LNCAP (cell line): ENCODE data around the gene TLE2.

Source experiments
- TF ChIP-seq, protein P1 (sequence below): fragments of 450-650 bp; IDR thresholded peaks from 2 replicates; pipeline ENCODE4 v1.5.1; 2017; ENCODE audit warnings: mild to moderate bottlenecking

Gene TLE2

DNA sequence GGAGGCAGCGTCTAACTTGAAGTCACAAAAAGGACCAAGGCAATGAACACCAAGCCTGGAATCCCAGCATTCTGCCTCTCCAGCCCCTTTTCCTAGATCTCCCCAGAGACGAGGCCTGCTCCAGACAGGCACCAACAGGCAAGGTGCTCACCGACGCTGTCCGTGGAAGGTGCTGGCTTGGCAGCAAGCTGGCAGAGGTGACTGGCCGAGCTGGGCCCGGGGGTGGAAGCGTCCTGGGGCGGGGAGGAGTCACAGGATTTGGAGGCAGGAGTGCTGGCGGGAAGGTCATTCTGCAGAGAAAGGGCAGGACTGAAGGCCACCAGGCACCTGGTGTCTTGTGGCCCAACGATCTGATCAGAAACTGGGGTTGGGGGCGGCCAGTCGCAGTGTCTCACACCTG is 18.2 kb downstream of the TLE2 start:
- TF ChIP-seq, protein P1, sequence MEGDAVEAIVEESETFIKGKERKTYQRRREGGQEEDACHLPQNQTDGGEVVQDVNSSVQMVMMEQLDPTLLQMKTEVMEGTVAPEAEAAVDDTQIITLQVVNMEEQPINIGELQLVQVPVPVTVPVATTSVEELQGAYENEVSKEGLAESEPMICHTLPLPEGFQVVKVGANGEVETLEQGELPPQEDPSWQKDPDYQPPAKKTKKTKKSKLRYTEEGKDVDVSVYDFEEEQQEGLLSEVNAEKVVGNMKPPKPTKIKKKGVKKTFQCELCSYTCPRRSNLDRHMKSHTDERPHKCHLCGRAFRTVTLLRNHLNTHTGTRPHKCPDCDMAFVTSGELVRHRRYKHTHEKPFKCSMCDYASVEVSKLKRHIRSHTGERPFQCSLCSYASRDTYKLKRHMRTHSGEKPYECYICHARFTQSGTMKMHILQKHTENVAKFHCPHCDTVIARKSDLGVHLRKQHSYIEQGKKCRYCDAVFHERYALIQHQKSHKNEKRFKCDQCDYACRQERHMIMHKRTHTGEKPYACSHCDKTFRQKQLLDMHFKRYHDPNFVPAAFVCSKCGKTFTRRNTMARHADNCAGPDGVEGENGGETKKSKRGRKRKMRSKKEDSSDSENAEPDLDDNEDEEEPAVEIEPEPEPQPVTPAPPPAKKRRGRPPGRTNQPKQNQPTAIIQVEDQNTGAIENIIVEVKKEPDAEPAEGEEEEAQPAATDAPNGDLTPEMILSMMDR: no peak

DNA sequence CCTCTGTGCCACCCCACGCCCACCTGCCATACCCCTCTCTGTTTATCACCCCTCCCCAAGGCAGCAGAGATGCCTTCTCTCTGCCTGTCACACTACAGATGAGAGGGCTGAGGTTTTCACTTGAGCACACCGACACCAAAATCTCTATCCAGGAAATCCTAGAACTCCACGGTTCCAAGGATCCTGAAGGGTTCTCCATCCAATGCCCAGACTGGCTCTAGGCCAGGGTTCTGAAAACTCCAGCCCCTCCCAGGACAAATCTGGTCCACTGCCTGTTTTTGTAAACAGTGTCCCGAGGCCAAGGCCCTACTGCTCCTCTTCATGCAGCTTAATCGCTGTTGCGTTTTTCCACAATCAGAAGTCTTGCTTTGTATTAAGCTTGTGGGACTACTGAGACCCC is 20.1 kb downstream of the TLE2 start:
- TF ChIP-seq, protein P1: no peak

DNA sequence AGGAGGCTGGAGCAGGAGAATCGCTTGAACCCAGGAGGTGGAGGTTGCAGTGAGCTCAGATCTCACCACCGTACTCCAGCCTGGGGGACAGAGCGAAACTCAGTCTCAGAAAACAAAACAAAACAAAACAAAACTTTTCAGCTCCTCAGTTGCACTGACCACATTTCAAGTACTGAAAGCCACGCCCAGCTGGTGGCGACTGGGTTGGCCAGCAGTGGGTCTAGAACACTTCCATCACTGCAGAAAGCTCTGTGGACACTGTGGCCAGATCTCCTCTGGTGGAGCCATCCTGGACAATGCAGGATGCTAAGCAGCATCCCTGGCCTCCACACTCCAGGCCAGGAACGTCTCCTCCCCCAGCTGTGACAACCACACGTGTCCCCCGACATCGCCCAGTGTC is 21.1 kb downstream of the TLE2 start:
- TF ChIP-seq, protein P1: no peak

DNA sequence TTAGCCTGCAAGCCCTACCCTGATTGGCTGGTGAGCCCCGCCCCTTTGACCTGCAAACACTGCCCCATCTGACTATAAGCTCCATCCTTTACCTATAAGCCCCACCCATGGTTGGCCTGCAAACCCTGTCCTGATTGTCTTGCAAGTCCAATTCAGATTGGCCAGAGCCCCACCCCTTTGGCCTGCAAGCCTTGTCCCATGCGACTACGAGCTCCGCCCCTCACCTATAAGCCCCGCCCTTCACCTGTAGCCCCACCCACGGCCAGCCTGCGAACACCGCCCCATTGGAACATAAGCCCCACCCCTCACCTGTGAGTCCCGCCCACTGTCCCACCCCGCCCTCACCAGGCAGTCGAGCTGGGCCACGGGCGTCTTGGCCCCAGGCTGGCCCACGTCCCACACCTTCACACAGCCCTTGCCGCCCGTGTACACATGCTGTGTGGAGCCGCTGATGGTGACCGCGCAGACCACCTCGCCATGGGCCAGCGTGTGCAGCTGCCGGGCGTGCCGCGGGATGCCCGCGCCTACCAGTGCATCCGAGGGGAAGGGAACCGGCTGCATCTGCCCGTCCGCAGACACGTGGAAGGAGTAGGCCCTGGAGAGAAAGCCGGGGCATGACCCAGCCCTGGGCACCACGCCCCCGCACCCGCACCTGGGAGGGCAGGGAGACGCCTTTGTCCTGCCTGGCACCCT is 22.9 kb downstream of the TLE2 start:
- TF ChIP-seq, protein P1: no peak

DNA sequence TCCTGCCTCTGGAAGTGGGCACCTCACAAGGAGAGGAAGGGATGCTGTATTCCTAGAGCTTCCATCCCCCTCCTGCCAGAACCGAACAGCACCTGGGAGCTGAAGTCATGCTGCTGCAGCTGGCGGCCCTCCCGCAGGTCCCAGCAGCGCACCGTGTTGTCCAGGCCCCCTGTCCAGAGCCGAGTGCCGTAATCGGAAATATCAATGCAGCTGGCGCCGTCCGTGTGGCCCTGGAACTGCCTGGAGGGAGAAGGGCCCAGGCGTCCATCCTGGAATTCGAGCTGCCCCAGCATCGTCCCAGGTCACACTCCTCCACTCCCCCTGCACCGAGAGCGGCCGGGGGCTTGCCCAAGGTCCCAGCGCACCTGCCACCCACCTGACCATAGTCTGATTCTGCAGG is 23.7 kb downstream of the TLE2 start:
- TF ChIP-seq, protein P1: no peak

DNA sequence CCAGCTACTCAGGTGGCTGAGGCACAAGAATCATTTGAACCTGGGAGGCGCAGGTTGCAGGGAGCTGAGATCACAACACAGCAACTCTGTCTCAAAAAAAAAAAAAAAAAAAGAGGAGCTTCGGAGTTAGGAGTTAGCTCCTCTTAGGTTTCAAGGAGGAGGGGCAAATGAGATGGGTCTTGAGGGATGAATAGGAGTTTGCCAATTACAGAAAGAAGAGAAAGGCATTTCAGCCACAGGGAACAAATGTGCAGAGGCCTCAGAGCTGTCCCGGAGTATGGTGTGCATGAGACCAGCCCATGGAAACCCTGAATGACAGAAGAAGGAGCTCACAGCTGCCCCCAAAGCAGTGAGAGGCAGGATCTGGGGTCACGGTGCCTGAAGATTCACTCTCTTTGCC is 24.6 kb downstream of the TLE2 start:
- TF ChIP-seq, protein P1: no peak

DNA sequence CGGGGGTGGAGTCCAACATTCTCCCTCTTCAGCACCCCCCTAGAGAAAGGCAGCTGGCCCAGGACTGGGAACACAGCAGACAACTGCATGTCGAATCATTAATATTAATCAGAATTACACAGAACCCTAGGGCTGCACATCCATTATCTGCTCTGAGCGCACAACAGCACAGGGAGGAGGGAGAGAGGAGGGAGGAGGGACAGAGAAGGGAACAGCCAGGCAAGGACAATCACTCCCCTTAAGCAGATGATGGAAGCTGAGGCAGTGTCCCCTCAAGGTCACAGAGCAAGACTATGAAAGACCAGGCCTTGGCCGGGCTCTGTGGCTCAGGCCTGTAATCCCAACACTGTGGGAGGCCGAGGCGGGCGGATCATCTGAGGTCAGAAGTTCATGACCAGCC is 26.0 kb downstream of the TLE2 start:
- TF ChIP-seq, protein P1: no peak
